HL-60 (cell line): ENCODE results near the gene TP53BP1.

Source experiments
- DNase-seq, 2 experiments: peaks; one replicate each; pipeline ENCODE4 v3.0.0-alpha.2; 2010 to 2020; ENCODE audit warnings: low read depth in 1 of 2, low spot score in 1 of 2
- H3K27ac ChIP-seq: fragments of 250-450 bp; sonication (Bioruptor Pico); replicated peaks from 2 replicates; pipeline ENCODE4 v1.5.1; 2020; ENCODE audit warnings: mild to moderate bottlenecking, moderate library complexity
- H3K27me3 ChIP-seq: fragments of 250-450 bp; sonication (Bioruptor Pico); 2 replicates; pipeline ENCODE4 v1.5.1; 2021; ENCODE audit warnings: mild to moderate bottlenecking, moderate library complexity; ENCODE audit not compliant: insufficient read depth, poor library complexity, severe bottlenecking
- H3K4me3 ChIP-seq: replicated peaks from 2 replicates; pipeline ENCODE4 v1.5.1; 2011; ENCODE audit warnings: mild to moderate bottlenecking, control low read depth, low read length; ENCODE audit not compliant: insufficient read depth
- GABPA ChIP-seq: IDR thresholded peaks from 2 replicates; pipeline ENCODE4 v1.6.1; 2012; ENCODE audit warnings: low read depth
- POLR2AphosphoS5 ChIP-seq: IDR thresholded peaks from 2 replicates; pipeline ENCODE4 v1.6.1; 2012; ENCODE audit warnings: low read depth
- REST ChIP-seq: IDR thresholded peaks from 2 replicates; pipeline ENCODE4 v1.6.1; 2012; ENCODE audit warnings: low read depth; ENCODE audit not compliant: insufficient replicate concordance
- SPI1 ChIP-seq: IDR thresholded peaks from 2 replicates; pipeline ENCODE4 v1.6.1; 2012; ENCODE audit warnings: low read depth, mild to moderate bottlenecking, borderline replicate concordance
- TF ChIP-seq, protein P1 (sequence below): IDR thresholded peaks from one replicate; pipeline ENCODE4 v1.5.1; 2011; ENCODE audit warnings: low read length, control low read depth, inconsistent platforms; ENCODE audit not compliant: insufficient read depth

Gene TP53BP1

DNA sequence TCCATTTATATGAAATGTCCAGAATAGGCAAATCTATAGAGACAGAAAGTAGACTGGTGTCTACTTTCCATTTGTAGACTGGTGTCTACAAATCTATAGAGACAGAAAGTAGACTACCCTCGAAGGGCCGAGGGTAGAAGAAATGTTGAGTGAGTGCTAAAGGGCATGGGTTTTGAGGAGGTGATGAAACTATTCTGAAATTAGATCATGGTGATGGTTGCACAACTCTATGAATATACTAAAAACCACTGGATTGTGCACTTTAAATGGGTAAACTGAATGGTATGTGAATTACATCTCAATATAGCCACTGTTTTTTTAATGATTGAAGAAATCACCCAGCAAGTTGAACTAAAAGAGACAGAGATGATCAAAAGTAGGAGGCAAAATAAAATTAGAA is 27.9 kb downstream of the TP53BP1 start:
- Histone ChIP-seq H3K27me3 (no peaks in the 10 kb centered on the region), H3K4me3 (no peak overlapping the region), H3K27ac (no peak overlapping the region)
- DNase-seq = peak in 1 of 2 experiments; percentile 27
- no peak for TF ChIP-seq GABPA
- no peak for TF ChIP-seq REST
- no peak for TF ChIP-seq POLR2AphosphoS5
- TF ChIP-seq, protein P1, sequence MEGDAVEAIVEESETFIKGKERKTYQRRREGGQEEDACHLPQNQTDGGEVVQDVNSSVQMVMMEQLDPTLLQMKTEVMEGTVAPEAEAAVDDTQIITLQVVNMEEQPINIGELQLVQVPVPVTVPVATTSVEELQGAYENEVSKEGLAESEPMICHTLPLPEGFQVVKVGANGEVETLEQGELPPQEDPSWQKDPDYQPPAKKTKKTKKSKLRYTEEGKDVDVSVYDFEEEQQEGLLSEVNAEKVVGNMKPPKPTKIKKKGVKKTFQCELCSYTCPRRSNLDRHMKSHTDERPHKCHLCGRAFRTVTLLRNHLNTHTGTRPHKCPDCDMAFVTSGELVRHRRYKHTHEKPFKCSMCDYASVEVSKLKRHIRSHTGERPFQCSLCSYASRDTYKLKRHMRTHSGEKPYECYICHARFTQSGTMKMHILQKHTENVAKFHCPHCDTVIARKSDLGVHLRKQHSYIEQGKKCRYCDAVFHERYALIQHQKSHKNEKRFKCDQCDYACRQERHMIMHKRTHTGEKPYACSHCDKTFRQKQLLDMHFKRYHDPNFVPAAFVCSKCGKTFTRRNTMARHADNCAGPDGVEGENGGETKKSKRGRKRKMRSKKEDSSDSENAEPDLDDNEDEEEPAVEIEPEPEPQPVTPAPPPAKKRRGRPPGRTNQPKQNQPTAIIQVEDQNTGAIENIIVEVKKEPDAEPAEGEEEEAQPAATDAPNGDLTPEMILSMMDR = no peak
- no peak for TF ChIP-seq SPI1

GRCh38 chr15:43463998-43464397 is 29.0 kb downstream of the TP53BP1 start:
- H3K27ac ChIP-seq = no peak overlapping the region
- H3K27me3 ChIP-seq = no peaks in the 10 kb centered on the region
- no peak overlapping the region for H3K4me3 ChIP-seq
- TF ChIP-seq SPI1 (no peak), POLR2AphosphoS5 (no peak), REST (no peak), GABPA (no peak)
- TF ChIP-seq, protein P1 = no peak
- DNase-seq = no peak

GRCh38 chr15:43463507-43463906 is 29.4 kb downstream of the TP53BP1 start:
- H3K27ac ChIP-seq = no peak overlapping the region
- peak in 1 of 2 experiments; percentile 49 for DNase-seq
- TF ChIP-seq SPI1 (no peak), REST (no peak), POLR2AphosphoS5 (no peak), GABPA (no peak)
- TF ChIP-seq, protein P1 = no peak
- H3K27me3 ChIP-seq = no peaks in the 10 kb centered on the region
- H3K4me3 ChIP-seq = no peak overlapping the region
